GM18502 (cell line): ENCODE measurements around the gene MPLKIP.
"Not testable (repeated sequence)": the region's sequence is repeated elsewhere in the genome, so short reads cannot be mapped to it uniquely, and the experiment has no call there.

Experiments
- ATAC-seq: cut with Tn5 transposase; IDR thresholded peaks from one replicate; pipeline ENCODE4 v1.9.1; 2021; ENCODE audit warnings: mild to moderate bottlenecking; ENCODE audit not compliant: unreplicated experiment, poor library complexity

Gene MPLKIP

GRCh38 chr7:40135317-40135610 is 842 bp upstream of the MPLKIP start:
- no peak for ATAC-seq

DNA sequence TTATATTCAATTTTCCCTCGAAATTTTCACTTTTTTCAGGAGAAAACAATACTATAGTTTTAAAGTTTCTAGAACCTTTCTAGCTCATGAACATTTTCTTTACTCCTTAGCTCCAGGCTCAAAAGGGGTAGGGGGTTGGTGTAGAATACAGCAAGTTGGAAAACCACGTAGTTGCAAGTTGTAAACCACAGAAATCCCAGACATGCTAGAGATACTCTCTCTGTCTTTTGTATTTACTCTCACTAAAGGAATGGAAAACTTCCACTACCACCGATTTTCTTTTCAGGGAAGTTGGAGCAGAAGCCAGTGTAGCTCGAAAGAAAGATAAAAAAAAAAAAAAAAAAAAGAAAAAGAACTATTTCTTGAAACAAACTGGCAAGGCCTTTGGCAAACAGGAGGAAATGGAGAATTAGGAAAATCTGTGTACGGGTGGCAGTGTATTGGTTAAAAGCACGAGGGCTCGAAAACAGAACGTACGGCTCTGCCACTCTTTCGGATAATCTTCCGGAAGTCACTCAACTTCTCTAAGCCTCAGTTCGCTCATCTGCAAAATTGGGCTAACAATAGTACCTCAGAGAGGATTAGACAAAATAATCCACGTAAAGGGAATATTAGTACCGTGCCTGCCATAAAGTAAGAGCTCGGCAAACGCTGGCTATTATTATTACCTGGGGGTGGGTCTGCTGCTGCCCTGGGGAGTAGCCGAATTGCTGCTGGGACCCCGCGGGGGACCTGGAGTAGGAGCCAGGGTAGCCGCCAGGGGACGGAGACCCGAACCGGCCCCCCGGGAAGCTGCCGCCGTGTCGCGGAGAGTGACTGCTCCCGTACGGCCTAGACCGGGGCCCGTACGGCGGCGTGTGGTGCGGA is 628 bp downstream of the MPLKIP start:
- peak; percentile 60 for ATAC-seq

- no peak for ATAC-seq
These were observed 11.5 kb downstream of the MPLKIP start for GRCh38 chr7:40122940-40123254.

DNA sequence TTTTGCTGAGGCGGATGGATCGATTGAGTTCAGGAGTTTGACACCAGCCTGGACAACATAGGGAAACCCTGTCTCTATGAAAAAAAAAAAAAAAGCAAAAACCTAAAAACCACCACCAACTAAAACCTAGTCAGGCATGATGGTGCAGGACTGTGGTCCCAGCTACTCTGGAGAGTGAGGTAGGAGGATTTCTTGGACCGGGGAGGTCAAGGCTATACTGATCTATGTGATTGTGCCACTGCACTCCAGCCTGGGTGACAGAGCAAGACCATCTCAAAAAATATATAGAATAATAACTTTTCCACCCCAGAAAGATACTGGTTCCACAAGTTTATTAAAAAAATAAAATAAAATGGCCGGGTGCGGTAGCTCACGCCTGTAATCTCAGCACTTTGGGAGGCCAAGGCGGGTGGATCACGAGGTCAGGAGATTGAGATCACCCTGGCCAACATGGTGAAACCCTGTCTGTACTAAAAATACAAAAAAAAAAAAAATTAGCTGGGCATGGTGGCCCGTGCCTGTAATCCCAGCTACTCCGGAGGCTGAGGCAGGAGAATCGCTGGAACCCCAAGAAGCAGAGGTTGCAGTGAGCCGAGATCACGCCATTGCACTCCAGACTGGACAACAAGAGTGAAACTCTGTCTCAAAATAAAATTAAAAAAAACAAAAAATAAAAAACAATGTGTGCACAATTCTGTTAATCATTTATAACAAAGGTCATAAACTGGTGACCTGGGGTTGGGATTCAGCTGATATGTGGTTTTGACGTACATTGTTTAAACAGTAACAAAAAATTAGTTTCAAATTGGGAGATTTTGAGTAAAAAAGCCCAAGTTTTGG is 12.1 kb downstream of the MPLKIP start:
- not testable (repeated sequence) for ATAC-seq

- ATAC-seq = no peak
These were observed 14.4 kb downstream of the MPLKIP start for GRCh38 chr7:40120020-40120419.

GRCh38 chr7:40118201-40118600 is 16.2 kb downstream of the MPLKIP start:
- not testable (repeated sequence) for ATAC-seq

DNA sequence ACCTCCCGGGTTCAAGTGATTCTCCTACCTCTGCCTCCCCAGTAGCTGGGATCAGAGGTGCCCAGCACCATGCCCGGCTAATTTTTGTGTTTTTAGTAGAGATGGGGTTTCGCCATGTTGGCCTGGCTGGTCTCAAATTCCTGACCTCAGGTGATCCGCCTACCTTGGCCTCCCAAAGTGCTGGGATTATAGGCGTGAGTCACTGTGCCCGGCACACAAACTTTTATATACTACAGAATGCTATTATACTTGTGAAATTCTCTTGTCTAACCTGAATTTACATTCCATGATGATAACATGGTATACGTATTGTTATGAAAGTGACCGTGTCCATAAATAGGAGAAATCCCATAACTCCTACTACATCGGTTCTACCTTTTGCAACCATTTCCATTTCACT is 17.2 kb downstream of the MPLKIP start:
- ATAC-seq = not testable (repeated sequence)

DNA sequence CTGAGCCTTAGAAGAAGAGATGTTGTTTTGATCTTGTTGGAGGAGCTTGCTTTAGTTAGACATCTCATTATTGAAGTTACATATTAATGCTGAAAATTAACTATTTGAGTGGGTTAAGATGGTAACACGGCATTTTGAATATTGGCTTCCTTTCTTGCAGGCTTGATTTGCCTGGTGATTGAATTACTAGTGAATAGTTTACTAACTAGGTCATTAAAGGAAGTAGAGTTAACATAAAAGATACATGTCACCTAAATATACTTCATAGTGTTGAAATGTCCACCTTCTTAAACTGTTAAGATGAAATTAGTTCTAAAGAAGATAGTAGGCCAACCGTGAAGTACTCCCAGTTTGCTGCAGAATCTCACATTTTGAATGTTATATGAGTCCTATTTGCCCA is 18.5 kb downstream of the MPLKIP start:
- no peak for ATAC-seq

GRCh38 chr7:40105879-40106473 is 28.4 kb downstream of the MPLKIP start:
- ATAC-seq = no peak

DNA sequence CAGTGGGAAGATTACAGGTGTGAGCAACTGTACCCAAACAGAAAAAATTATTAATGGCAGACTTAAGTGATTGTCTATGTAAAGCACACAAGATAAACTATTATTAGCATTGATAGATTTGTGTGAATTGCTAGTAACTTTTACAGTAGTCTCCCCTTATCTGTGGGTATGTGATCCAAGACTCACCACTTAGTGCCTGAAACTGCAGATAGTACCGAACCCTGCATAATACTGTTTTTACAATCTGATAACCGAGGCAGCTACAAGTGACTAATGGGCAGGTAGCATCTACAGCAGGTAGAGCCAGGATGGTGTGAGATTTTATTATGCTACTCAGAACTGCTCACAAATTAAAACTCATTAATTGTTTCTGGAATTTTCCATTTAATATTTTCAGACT is 31.5 kb downstream of the MPLKIP start:
- ATAC-seq = no peak

- no peak for ATAC-seq
These were observed 33.2 kb downstream of the MPLKIP start for GRCh38 chr7:40101201-40101600.

DNA sequence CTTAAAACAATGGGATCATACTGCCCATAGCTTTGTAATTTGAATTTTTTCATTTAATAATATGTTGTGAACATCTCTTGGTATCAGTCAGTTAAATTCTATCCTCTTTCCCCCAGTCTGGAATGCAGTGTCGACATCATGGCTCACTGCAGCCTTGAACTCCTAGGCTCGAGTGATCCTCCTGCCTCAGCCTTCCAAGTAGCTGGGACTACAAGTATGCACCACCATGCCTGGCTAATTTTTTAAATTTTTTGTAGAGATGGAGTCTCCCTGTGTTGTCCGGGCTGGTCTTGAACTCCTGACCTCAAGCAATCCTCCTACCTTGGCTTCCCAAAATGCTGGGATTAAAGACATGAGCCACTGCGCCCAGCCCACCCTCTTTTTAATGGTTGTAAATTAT is 34.6 kb downstream of the MPLKIP start:
- no peak for ATAC-seq

GRCh38 chr7:40098810-40099209 is 35.6 kb downstream of the MPLKIP start:
- no peak for ATAC-seq

GRCh38 chr7:40097728-40098127 is 36.7 kb downstream of the MPLKIP start:
- no peak for ATAC-seq

GRCh38 chr7:40095695-40096327 is 38.6 kb downstream of the MPLKIP start:
- ATAC-seq = no peak

- ATAC-seq = no peak
These were observed 39.2 kb downstream of the MPLKIP start for GRCh38 chr7:40095230-40095629.

GRCh38 chr7:40093631-40094350 is 40.6 kb downstream of the MPLKIP start:
- no peak for ATAC-seq

- ATAC-seq = no peak
These were observed 42.2 kb downstream of the MPLKIP start for GRCh38 chr7:40092182-40092581.

DNA sequence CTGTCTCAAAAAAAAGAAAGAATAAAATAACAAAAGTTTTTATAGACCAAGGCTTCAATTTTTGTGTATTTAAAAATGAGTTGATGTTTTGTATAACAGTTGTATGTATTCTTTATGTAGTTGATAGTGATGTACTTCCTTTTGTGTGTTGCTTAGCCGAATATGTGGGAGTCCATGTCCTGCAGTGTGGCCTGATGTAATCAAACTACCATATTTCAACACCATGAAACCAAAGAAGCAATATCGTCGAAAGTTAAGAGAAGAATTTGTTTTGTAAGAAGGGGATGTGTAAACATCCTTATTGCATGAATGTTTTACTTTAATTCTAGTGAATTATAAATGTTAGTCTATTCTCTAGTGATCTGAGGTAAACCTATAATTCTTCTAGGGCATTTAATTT is 56.6 kb downstream of the MPLKIP start:
- no peak for ATAC-seq
